Measurements from ENCODE around the gene RPTOR. TPM values are rescaled to one million over a fixed set of nuclear protein-coding genes. Genes with fewer than 3 reads are reported as not detected.

The RPTOR gene
- total RNA-seq, 2 experiments from 2014 or later = 53.1 to 54.0 TPM

- POLR2A ChIA-PET = interaction anchor here (0.9 to 2.2 kb wide), 18 partner anchors 9 to 378 kb away, joined by 3 to 20 read pairs (median 6); no protein-coding TSS in a partner anchor
- Mint-ChIP-seq H3K36me3 (ENCODE audit: low read depth) (peaks cover 50% of the 10 kb centered on the region), H3K27ac (peak overlapping the region; percentile 96), H3K9me3 (ENCODE audit: insufficient read depth) (no peaks in the 10 kb centered on the region), H3K27me3 (ENCODE audit: low read depth) (no peaks in the 10 kb centered on the region), H3K4me1 (ENCODE audit: low read depth) (peaks cover 63% of the 10 kb centered on the region), H3K4me3 (peak overlapping the region; percentile 83)
- ATAC-seq (peak; percentile 89), DNase-seq (peak; percentile 88)
- CTCF ChIA-PET = interaction anchor here (0.6 to 2.3 kb wide), 17 partner anchors 9 to 183 kb away, joined by 3 to 15 read pairs (median 4); no protein-coding TSS in a partner anchor
Measured at GRCh38 chr17:80832888-80833583, 288.4 kb downstream of the RPTOR start.

GRCh38 chr17:80833952-80834892, 289.6 kb downstream of the RPTOR start:
- peak overlapping the region; percentile 83 for H3K4me3 Mint-ChIP-seq
- H3K36me3 Mint-ChIP-seq (ENCODE audit: low read depth) = peaks cover 52% of the 10 kb centered on the region
- ATAC-seq = no peak
- no peak for DNase-seq
- POLR2A ChIA-PET = interaction anchor here (0.7 to 2.2 kb wide), 9 partner anchors 8 to 72 kb away, joined by 3 to 10 read pairs (median 6); no protein-coding TSS in a partner anchor
- peaks cover 61% of the 10 kb centered on the region for H3K4me1 Mint-ChIP-seq (ENCODE audit: low read depth)
- H3K9me3 Mint-ChIP-seq (ENCODE audit: insufficient read depth) = no peaks in the 10 kb centered on the region
- peak overlapping the region; percentile 96 for H3K27ac Mint-ChIP-seq
- no peaks in the 10 kb centered on the region for H3K27me3 Mint-ChIP-seq (ENCODE audit: low read depth)
- CTCF ChIA-PET = interaction anchor here (1.1 to 2.3 kb wide), 6 partner anchors 8 to 82 kb away, joined by 3 to 15 read pairs (median 11); no protein-coding TSS in a partner anchor

GRCh38 chr17:80834893-80835275, 290.2 kb downstream of the RPTOR start:
- ChIA-PET CTCF (no interaction called here), POLR2A (no interaction called here)
- no peak overlapping the region for H3K27ac Mint-ChIP-seq
- no peaks in the 10 kb centered on the region for H3K27me3 Mint-ChIP-seq (ENCODE audit: low read depth)
- no peaks in the 10 kb centered on the region for H3K9me3 Mint-ChIP-seq (ENCODE audit: insufficient read depth)
- DNase-seq (no peak), ATAC-seq (no peak)
- peaks cover 48% of the 10 kb centered on the region for H3K36me3 Mint-ChIP-seq (ENCODE audit: low read depth)
- H3K4me3 Mint-ChIP-seq = no peak overlapping the region
- H3K4me1 Mint-ChIP-seq (ENCODE audit: low read depth) = peaks cover 57% of the 10 kb centered on the region

GRCh38 chr17:80835816-80836657, 291.4 kb downstream of the RPTOR start:
- no peak overlapping the region for H3K4me3 Mint-ChIP-seq
- ChIA-PET CTCF (no interaction called here), POLR2A (no interaction called here)
- H3K27ac Mint-ChIP-seq = peak overlapping the region; percentile 64
- no peak for ATAC-seq
- no peaks in the 10 kb centered on the region for H3K9me3 Mint-ChIP-seq (ENCODE audit: insufficient read depth)
- no peaks in the 10 kb centered on the region for H3K27me3 Mint-ChIP-seq (ENCODE audit: low read depth)
- peaks cover 37% of the 10 kb centered on the region for H3K36me3 Mint-ChIP-seq (ENCODE audit: low read depth)
- no peak for DNase-seq
- H3K4me1 Mint-ChIP-seq (ENCODE audit: low read depth) = peaks cover 47% of the 10 kb centered on the region

- Mint-ChIP-seq H3K36me3 (ENCODE audit: low read depth) (peaks cover 33% of the 10 kb centered on the region), H3K27ac (peak overlapping the region; percentile 66), H3K9me3 (ENCODE audit: insufficient read depth) (no peaks in the 10 kb centered on the region), H3K27me3 (ENCODE audit: low read depth) (no peaks in the 10 kb centered on the region), H3K4me3 (no peak overlapping the region), H3K4me1 (ENCODE audit: low read depth) (peaks cover 42% of the 10 kb centered on the region)
- DNase-seq (no peak), ATAC-seq (no peak)
- POLR2A ChIA-PET = no interaction called here
- CTCF ChIA-PET = interaction anchor here (1.3 kb wide), 1 partner anchor 63 kb away, joined by 3 read pairs; no protein-coding TSS in a partner anchor
Measured at GRCh38 chr17:80836658-80836965, 292.0 kb downstream of the RPTOR start.

- H3K4me1 Mint-ChIP-seq (ENCODE audit: low read depth) = peaks cover 38% of the 10 kb centered on the region
- peak overlapping the region; percentile 66 for H3K27ac Mint-ChIP-seq
- ATAC-seq = no peak
Measured at GRCh38 chr17:80836971-80837481, 292.4 kb downstream of the RPTOR start.

GRCh38 chr17:80837711-80838110, 293.1 kb downstream of the RPTOR start:
- no peaks in the 10 kb centered on the region for H3K27me3 Mint-ChIP-seq (ENCODE audit: low read depth)
- DNase-seq (no peak), ATAC-seq (no peak)
- H3K36me3 Mint-ChIP-seq (ENCODE audit: low read depth) = peaks cover 30% of the 10 kb centered on the region
- no peaks in the 10 kb centered on the region for H3K9me3 Mint-ChIP-seq (ENCODE audit: insufficient read depth)
- ChIA-PET CTCF (interaction anchor here (1.3 kb wide), 1 partner anchor 62 kb away, joined by 3 read pairs; no protein-coding TSS in a partner anchor), POLR2A (no interaction called here)
- H3K4me3 Mint-ChIP-seq = no peak overlapping the region
- peaks cover 31% of the 10 kb centered on the region for H3K4me1 Mint-ChIP-seq (ENCODE audit: low read depth)
- peak overlapping the region; percentile 70 for H3K27ac Mint-ChIP-seq

More at GRCh38 chr17:80836971-80837481, 292.4 kb downstream of the RPTOR start:
- DNase-seq = no peak
- ChIA-PET CTCF (interaction anchor here (1.3 kb wide), 1 partner anchor 62 kb away, joined by 3 read pairs; no protein-coding TSS in a partner anchor), POLR2A (no interaction called here)
- H3K4me3 Mint-ChIP-seq = no peak overlapping the region
- H3K27me3 Mint-ChIP-seq (ENCODE audit: low read depth) = no peaks in the 10 kb centered on the region
- H3K36me3 Mint-ChIP-seq (ENCODE audit: low read depth) = peaks cover 30% of the 10 kb centered on the region
- no peaks in the 10 kb centered on the region for H3K9me3 Mint-ChIP-seq (ENCODE audit: insufficient read depth)

GRCh38 chr17:80838311-80839025, 293.8 kb downstream of the RPTOR start:
- CTCF ChIA-PET = no interaction called here
- DNase-seq (no peak), ATAC-seq (peak; percentile 30)
- H3K27me3 Mint-ChIP-seq (ENCODE audit: low read depth) = no peaks in the 10 kb centered on the region
- H3K9me3 Mint-ChIP-seq (ENCODE audit: insufficient read depth) = no peaks in the 10 kb centered on the region
- peak overlapping the region; percentile 68 for H3K27ac Mint-ChIP-seq
- peaks cover 23% of the 10 kb centered on the region for H3K4me1 Mint-ChIP-seq (ENCODE audit: low read depth)
- no peak overlapping the region for H3K4me3 Mint-ChIP-seq
- POLR2A ChIA-PET = interaction anchor here (0.5 kb wide), 1 partner anchor 24 kb away, joined by 4 read pairs; no protein-coding TSS in a partner anchor
- peaks cover 26% of the 10 kb centered on the region for H3K36me3 Mint-ChIP-seq (ENCODE audit: low read depth)

GRCh38 chr17:80839026-80839345, 294.3 kb downstream of the RPTOR start:
- Mint-ChIP-seq H3K36me3 (ENCODE audit: low read depth) (peaks cover 26% of the 10 kb centered on the region), H3K4me1 (ENCODE audit: low read depth) (peaks cover 19% of the 10 kb centered on the region), H3K27ac (peak overlapping the region; percentile 68), H3K9me3 (ENCODE audit: insufficient read depth) (no peaks in the 10 kb centered on the region), H3K27me3 (ENCODE audit: low read depth) (no peaks in the 10 kb centered on the region), H3K4me3 (no peak overlapping the region)
- ATAC-seq (no peak), DNase-seq (no peak)
- ChIA-PET POLR2A (interaction anchor here (0.5 kb wide), 1 partner anchor 23 kb away, joined by 4 read pairs; no protein-coding TSS in a partner anchor), CTCF (no interaction called here)

GRCh38 chr17:80839511-80839941, 294.9 kb downstream of the RPTOR start:
- peaks cover 28% of the 10 kb centered on the region for H3K36me3 Mint-ChIP-seq (ENCODE audit: low read depth)
- ChIA-PET POLR2A (no interaction called here), CTCF (no interaction called here)
- H3K4me3 Mint-ChIP-seq = no peak overlapping the region
- peaks cover 18% of the 10 kb centered on the region for H3K4me1 Mint-ChIP-seq (ENCODE audit: low read depth)
- H3K27ac Mint-ChIP-seq = no peak overlapping the region
- ATAC-seq (no peak), DNase-seq (no peak)
- no peaks in the 10 kb centered on the region for H3K9me3 Mint-ChIP-seq (ENCODE audit: insufficient read depth)
- no peaks in the 10 kb centered on the region for H3K27me3 Mint-ChIP-seq (ENCODE audit: low read depth)

GRCh38 chr17:80839970-80840369, 295.3 kb downstream of the RPTOR start:
- no peak overlapping the region for H3K27ac Mint-ChIP-seq
- H3K9me3 Mint-ChIP-seq (ENCODE audit: insufficient read depth) = no peaks in the 10 kb centered on the region
- peaks cover 25% of the 10 kb centered on the region for H3K36me3 Mint-ChIP-seq (ENCODE audit: low read depth)
- no peak overlapping the region for H3K4me3 Mint-ChIP-seq
- no peak for ATAC-seq
- peaks cover 17% of the 10 kb centered on the region for H3K4me1 Mint-ChIP-seq (ENCODE audit: low read depth)
- ChIA-PET CTCF (no interaction called here), POLR2A (no interaction called here)
- no peaks in the 10 kb centered on the region for H3K27me3 Mint-ChIP-seq (ENCODE audit: low read depth)
- DNase-seq = no peak

Measured in activated CD8-positive, alpha-beta T cell treated with anti-CD3 and anti-CD28 coated beads, Interleukin-2, amount 10 ng/mL, durations not matched to agents 7 days and 5 days (primary cell).